Gastroesophageal sphincter (tissue), 3 donors: Measurements from ENCODE around the gene GP1BB.

Source experiments
- POLR2A ChIP-seq, 2 donors: fragments of 450-650 bp; IDR thresholded peaks; one replicate each; pipeline ENCODE4 v1.6.1; 2017; ENCODE audit warnings: antibody characterized with exemption in 2 of 2, mild to moderate bottlenecking in 2 of 2, moderate library complexity in 1 of 2
- POLR2AphosphoS5 ChIP-seq: sonication (generic); formaldehyde crosslinking; IDR thresholded peaks from one replicate; pipeline ENCODE4 v1.6.1; 2017; ENCODE audit warnings: antibody characterized with exemption
- TF ChIP-seq, protein P1 (sequence below), 4 experiments: fragments of 200-600 bp in 2 of 4; fragments of 450-650 bp in 2 of 4; sonication (generic) in 1 of 4; IDR thresholded peaks; one replicate each; pipeline ENCODE4 v1.5.1; 2017 to 2019; ENCODE audit warnings: antibody characterized with exemption in 4 of 4, mild to moderate bottlenecking in 2 of 4, moderate library complexity in 2 of 4

- TF ChIP-seq POLR2A (IDR thresholded peaks at IDR 0.05) (no peak), POLR2AphosphoS5 (no peak)
- TF ChIP-seq, protein P1, sequence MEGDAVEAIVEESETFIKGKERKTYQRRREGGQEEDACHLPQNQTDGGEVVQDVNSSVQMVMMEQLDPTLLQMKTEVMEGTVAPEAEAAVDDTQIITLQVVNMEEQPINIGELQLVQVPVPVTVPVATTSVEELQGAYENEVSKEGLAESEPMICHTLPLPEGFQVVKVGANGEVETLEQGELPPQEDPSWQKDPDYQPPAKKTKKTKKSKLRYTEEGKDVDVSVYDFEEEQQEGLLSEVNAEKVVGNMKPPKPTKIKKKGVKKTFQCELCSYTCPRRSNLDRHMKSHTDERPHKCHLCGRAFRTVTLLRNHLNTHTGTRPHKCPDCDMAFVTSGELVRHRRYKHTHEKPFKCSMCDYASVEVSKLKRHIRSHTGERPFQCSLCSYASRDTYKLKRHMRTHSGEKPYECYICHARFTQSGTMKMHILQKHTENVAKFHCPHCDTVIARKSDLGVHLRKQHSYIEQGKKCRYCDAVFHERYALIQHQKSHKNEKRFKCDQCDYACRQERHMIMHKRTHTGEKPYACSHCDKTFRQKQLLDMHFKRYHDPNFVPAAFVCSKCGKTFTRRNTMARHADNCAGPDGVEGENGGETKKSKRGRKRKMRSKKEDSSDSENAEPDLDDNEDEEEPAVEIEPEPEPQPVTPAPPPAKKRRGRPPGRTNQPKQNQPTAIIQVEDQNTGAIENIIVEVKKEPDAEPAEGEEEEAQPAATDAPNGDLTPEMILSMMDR (IDR thresholded peaks at IDR 0.05) = no peak
These were observed at the start of gene GP1BB for GRCh38 chr22:19723232-19723982.
